B cell (primary cell): ENCODE results near the gene CHIC2.

Experiments used
- CTCF ChIP-seq: fragments of 200-600 bp; IDR thresholded peaks from one replicate; pipeline ENCODE4 v1.8.0; 2022; ENCODE audit warnings: antibody characterized with exemption, mild to moderate bottlenecking
- EZH2 ChIP-seq: IDR thresholded peaks from 2 replicates; pipeline ENCODE4 v1.6.1; 2012; ENCODE audit warnings: borderline replicate concordance, low read depth, mild to moderate bottlenecking, moderate library complexity, low read length; ENCODE audit not compliant: insufficient read depth, poor library complexity, severe bottlenecking

GRCh38 chr4:54063737-54064316, 578 bp downstream of the CHIC2 start:
- TF ChIP-seq CTCF (no peak), EZH2 (no peak)
